Stimulated activated CD4-positive, alpha-beta T cell treated with anti-CD3 and anti-CD28 coated beads, Interleukin-12 subunit alpha, Interleukin-12 subunit beta, amount 100 ng/mL, for 24 hours (primary cell): ENCODE data around the gene TMEM150B.

Experiments
- DNase-seq, 2 experiments: peaks; one replicate each; pipeline ENCODE4 v3.0.0-alpha.2; 2020; ENCODE audit warnings: low read depth in 2 of 2

TMEM150B gene

DNA sequence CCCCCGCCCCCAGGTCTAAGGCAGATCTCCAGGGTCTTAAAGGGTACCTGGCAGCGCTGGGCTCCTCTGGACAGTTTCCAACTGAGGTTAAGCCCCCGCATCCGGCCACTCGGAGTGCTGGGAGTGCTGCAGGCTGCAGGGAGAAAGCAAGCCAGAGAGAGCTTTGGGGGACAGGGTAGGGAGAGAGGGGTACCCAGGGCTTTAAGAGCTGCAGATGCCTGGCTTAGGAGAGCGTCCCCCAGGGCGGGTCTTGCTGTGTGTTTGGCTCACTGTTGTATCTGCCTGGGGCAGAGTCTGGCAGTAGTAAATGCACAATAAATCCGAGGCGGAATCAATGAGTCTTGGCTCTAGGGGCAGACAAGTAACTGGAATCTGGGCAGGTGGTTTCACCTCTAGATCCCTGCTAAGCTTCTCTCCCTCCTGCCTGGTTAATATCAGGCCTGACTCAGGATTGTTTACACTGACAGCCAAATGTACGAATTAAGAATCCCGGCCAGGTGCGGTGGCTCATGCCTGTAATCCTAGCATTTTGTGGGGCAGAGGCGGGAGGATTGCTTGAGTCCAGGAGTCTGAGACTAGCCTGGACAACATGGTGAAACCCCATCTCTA is 30.2 kb upstream of the TMEM150B start:
- no peak for DNase-seq

DNA sequence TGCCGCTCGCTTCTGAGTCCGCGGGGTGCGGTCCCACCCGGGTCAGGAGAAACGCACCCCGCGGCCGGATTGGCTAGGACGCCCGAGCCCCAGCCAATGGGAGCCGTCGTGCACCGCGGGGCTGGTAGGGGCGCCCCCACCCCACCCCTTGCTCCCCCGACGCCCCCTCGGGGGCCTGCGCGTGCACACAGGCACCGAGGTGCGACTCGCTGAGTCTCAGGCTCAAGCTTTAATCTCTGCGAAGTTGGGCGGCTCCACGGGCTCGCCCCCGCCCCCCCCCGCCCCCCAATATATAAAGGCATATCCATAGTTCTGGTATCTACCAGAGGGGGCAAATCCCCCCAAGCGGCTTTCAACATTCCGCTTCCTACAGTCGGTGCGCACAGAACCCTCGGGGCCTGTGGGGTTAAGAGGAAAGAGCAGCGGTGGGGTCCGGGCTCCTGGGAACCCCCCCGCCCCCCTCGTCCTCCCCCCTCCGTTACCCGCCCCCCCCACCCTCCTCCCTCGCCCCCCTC is 29.6 kb upstream of the TMEM150B start, which contains the start of gene COX6B2:
Gene COX6B2, minus strand, starts transcription at position 22 of the 515 bp plus-strand sequence. CDS start 198 bp downstream, outside the sequence.
- DNase-seq, result no peak

DNA sequence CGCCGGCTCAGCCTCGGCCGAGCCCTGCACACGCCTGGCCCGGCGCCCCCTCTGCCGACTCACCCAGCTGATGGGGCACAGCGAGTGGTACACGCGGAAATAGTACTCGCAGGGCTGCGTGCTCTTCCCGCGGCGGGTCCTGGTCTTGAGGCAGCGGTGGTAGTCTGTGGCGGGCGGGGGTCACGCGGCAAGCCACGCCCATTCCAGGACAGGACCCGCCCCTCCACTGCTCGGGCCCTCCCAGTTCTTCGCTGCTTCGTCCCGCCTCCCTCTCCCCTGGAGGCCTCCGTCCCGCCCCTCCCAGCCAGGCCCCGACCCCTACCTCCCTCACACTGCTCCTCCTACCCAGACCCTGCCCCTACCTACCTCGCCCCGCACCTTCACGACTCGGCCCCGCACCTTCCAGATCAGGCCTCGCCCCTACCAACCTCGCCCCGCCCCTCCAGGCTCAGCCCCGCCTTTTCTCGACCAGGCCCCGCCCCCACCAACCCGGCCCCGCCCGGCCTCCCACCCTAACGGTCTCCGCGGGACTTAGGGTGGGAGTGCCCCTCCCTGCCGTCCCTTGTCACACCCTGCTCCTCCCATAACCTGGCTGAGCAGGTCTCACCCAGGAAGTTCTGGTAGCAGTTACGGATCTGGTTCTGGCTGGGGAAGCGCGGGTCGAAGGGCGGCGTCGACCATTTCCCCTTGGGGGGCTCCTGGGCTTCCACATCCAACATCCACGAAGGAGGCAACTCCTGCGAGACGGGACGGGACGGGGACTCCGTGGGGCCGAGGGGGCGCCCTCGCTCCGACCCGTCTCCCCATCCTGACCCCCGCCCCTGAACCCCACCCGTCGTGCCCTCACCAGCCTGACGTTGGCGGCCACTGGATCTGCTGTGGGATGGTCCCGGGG is 28.9 kb upstream of the TMEM150B start:
- peak; percentile 23 to 40 for DNase-seq

DNA sequence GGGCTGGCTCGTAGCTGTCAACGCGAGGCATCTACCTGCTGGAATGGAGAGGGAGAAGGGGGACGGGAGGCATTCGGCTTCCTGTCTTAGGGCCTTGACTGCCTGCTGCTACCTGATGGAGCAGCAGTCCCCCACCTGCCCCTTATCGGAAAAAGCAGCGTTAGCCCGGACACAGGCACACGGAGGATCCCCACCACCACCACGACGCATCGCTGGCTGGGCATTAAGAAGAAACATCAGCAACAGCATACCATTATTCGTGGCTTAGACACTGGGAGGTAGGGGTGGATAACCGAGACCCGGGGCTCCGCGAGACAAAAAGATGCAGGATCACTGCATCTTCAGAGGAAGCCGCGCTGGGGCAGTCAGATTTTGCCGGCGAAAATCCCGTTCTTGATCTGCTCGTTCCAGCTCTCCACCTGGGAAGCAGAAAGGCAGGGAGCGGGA is 28.2 kb upstream of the TMEM150B start:
- no peak for DNase-seq

DNA sequence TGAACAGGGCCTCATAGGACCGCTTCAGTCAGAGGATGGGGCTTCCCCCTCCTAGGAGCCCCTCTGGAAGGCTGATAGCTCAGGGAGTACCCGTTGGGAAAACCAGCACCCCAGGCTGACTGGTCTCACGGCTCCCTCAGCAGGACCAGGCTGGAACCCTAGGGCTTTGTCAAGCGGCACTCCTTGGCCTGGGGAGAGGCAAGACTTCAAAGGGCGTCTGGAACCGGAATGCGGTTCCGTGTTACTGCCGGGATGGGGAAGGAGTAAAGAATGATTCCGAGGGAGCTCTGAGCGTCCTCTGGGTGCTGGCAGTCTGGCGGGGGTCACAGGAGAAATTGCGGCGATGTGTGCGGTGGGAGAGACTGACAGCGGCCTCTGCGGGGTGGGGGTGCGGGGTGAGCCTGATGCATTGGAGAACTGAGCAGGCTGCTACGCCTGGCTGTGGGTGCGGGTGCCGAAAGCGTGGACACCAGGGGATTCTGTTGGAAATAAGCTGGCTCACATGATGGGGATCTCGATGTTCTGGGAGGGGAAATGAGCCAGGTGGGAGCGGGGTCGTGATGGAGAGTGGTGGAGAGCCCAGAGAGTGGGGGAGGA is 27.5 kb upstream of the TMEM150B start:
- no peak for DNase-seq

DNA sequence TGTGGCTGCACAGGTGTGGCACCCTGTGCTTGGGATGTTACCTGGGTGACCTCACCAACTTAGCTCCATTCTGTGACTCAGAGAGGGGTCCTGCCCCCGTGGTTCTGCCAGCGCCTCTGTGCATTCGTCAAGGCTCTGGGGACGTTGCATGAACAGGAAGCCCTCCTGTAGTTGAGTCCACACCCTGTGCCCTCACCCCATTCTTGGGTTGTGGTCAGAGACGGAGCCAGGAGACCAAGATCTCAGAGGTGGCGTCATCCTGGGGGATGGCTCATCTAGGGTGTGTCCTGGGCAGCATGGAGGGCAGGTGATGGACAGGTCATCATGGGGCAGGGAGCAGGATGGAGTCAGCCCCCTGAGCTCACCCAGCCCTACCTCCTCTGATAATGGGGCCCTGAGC is 26.9 kb upstream of the TMEM150B start:
- DNase-seq, result no peak

DNA sequence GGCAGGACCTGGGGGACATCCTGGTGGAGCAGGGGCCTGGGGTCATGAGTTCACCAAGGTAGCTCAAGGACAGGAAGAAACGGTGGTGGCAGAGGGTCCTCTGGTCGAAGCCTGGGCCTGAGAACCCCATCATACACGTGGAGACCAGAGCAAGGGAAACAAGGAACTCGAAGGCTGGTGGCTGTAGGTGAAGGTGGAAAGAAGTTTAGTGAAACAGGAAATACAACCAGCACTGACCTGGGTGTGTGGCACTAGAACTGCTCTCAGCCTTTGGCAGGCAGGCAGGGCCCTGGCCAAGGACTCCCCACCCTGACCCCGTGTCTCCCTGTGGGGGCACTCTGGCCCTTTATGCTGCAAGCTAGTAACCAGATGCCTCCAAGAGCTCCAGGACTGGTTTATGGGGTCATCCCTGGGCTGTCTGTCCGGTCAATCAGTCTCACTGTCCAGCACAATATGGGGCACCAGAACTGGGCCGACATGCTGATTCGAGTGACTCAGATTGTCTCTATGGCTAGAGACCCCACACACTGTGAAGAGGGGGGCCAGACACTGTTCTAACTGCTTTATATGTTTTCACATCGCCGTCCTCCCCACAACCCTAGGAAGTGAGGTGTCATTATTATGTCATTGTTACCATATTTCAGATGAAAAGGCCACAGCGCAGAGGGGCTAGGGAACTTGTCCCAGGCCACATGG is 25.6 kb upstream of the TMEM150B start:
- no peak for DNase-seq

DNA sequence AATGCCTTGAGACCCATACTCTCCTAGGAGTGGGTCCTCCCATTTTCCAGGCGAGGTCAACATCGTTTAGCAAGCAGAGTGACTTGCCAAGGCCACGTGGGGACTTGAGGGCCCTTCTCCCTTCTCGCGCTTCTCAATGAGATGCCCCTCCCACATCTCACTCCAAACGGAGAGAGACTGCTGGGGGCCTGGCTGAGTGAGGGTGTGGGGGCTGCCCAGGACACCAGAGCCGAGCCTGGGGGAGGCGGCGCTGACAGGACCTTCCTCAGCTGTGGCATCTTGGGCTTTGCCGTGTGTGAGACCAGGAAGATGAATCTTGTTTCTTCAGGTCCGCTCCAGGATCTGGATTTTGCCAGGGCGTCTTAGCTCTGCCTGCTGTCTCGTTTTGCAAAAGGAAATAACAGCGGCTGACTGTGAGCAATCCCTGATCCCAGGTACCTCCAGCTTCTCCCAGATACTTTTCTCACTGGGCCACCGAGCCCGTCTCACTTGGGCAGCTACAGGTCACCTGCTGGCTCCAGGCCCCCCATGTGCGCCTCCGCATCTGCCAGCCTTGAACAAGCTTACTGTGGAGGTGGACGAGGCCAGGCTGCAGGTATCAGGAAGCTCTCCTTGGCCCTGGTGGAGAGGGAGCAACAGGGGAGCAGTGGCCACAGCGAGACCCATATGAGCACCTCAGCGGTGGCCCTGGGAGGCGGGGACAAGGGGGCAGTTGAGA is 23.3 kb upstream of the TMEM150B start:
- DNase-seq, result no peak

DNA sequence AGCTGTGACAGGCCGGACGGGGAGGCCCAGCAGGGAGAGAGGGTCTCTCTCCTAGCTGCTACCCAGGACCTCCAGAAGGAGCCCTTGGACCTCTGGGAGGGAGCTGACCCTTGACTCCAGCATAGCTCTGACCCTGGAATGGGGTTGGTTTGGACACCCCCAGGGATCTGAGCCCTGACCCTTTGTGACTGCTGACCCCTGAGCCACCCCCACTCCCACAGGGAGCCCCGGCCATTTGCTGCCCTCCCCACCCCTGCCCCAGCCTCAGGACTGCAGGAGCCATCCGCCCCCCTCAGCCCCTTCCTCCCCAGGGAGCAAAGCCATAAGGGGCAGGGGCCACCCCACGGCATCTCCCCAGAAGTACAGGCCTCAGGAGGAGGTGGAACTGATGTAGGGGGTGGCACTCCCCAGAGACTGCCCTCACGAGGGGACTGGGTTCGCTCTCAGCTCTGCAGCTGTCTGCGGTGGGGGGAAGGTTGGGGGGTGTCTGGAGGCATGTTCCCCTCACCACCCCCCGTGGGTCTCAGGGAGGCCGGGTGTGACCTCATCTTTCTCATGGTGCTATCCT is 22.4 kb upstream of the TMEM150B start:
- DNase-seq, result no peak

DNA sequence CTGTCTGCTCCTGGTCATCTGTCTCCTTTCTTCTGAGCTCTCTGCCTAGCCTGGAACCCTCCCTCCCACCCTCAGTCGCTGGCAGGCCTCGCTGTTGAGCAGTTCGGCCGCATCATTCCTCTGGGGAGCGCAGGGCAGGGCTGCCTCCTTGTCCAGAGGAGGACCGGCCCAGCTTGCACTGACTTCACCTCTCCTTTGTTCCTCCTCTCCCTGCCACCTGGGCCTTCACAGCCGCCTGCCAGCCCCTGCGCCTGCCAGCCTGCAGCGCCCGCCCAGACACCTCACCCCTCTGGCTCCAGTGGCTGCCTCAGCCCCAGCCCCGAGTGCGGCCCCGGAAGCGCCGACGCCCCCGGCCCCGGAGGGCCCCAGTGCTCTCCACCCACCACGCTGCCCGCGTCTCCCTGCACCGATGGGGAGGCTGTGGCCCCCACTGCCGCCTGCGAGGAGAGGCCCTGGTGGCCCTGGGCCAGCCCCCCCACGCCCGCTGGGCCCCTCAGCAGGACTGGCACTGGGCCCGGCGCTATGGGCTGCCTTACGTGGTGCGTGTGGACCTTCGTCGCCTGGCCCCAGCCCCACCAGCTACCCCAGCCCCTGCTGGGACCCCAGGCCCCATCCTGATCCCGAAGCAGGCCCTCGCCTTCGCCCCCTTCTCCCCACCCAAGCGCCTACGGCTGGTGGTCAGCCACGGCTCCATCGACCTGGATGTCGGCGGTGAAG is 21.7 kb upstream of the TMEM150B start:
- DNase-seq, result no peak

DNA sequence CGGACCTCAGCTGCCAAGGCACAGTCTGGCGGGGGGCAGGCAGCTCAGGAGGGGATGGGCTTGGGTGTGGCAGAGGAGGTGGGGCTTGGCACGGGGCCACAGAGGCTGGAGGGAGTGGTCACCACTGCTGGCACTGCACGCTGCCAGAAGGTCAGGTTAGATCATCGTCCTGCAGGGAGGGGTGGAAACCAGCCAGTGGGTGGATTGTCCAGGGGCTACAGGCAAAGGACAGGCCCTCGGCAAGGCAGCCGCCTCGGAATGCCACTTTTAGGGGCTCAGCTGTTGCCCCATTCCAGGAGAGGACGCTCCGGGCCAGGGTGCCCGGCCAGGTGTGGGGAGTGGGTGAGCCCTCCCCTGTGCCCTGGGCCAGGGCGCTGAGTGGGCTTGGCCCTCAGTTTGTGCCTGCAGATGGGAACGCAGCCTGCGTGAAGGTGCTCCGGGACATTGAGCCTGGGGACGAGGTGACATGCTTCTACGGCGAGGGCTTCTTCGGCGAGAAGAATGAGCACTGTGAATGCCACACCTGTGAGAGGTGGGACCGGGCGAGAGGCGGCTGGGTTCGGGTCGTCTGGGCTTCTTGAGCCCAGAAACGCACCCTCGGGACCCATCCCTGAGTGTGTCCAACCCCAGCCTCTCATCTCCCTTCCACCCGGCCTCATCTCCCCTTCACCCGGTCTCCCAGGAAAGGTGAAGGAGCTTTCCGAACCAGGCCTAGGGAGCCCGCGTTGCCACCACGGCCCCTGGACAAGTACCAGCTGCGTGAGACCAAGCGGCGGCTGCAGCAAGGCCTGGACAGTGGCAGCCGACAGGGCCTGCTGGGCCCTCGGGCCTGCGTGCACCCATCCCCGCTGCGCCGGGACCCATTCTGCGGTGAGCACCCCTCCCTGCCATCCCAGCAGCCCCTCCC is 20.9 kb upstream of the TMEM150B start:
- DNase-seq, result no peak

DNA sequence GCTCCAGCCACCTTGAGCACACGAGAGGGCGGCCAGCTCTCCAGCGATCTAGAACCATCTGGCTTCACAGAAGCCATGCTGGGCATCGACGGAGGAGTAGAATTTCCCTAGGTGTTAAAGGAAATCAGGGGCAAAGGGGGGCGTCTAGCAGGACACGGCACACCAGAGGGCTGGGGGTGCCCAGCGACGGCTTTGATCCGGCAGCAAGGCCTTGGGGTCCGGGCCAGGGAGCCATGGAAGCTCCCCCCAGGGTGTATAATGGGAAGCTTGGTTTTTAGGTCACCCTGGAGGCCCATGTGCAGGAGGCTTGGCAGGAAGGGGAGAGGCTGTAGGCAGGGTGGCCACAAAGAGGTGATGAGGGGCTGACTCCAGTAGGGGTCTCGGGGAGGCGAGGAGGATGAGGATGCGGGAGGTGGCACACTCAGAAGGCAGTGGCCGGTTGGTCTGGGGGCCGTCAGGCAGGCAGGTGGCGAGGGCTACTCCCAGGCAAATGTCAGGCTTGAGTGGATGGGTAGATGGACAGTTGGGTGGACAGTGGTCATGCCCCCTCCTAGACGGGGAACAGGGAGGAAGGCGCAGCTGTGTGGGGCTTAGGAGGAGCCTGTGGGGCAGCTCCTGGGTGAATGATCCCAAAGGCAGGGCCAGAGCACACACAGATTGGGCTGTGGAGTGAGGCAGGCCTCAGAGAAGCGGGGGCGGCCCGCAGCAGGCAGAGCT is 20.1 kb upstream of the TMEM150B start:
- DNase-seq, result no peak

DNA sequence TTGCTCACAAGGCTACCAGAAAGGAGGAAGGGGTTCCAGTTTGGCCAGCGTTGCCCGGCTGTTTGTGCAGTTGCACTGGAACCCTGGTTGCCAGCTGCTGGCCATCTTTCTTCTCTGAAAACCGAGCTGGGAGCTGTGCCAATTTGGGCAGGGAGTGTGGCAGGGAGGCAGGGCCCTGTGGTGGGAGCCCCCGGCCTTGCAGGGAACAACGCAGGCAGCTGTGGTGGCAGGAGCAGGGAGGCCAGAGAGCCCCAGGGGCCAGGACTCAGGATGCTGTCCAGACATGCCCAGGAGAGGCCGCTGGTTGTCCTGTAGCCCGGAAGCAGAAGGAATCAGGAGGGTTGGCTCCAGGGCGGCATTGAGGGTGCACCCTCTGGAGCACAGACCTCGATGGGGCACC is 19.3 kb upstream of the TMEM150B start:
- no peak for DNase-seq

DNA sequence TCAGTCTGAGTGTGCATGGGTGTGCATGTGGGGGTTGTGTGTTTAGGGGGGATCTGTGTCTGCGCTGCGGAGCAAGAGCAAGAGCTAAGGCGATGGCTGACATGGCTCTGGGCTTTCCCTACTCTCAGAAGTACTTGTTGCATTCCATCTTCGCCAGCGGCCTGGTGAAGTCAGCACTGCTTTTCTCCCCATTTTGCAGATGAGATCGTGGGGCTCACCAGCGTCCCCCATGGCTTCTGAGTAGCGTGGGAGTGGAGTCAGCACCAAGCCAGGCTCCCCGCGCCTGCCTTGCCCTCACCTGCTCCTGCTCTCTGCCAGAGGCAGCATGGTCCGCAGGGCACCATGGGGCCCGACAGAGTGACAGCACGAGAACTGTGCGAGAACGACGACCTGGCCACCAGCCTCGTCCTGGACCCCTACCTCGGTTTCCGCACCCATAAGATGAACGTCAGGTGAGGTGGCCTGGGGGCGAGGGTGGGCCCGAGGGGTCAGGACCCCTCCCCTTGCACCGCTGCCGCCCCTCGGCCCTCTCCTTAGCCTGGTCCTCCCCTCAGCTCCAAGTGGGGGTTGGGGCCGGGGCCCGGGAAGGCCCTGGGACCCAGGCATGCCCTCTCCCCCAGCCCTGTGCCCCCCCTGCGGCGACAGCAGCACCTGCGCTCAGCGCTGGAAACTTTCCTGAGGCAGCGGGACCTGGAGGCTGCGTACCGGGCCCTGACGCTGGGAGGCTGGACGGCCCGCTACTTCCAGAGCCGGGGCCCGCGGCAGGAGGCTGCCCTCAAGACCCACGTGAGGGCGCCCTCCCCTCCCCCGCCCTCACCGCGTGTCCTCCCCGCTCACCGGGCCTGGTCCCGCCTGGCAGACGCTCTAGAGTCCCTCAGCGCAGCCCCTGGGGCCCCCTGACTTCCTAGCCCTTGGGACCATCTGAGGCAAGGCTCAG is 16.7 kb upstream of the TMEM150B start:
- DNase-seq, result no peak

DNA sequence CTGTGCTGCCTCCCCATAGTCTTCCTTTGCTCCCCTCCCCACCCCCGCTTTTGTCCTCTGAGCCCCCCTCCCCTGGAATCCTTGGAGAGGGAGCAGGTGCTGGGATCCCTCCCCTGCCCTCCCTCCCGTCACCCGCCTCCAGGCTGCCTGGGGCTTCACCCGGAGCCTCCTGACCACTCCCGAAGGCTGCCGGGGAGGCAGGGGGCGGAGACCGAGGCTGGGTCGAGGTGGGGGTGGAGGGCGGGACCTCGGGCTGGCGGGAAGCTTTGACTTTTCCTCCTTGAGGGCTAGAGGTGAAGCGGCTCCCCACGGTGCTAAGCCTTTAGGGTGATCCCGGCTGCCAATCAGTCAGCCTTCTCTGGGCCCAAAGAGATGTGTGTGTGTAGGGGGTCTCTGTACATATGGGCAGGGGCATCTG is 16.0 kb upstream of the TMEM150B start:
- DNase-seq, result peak; percentile 35 to 70

DNA sequence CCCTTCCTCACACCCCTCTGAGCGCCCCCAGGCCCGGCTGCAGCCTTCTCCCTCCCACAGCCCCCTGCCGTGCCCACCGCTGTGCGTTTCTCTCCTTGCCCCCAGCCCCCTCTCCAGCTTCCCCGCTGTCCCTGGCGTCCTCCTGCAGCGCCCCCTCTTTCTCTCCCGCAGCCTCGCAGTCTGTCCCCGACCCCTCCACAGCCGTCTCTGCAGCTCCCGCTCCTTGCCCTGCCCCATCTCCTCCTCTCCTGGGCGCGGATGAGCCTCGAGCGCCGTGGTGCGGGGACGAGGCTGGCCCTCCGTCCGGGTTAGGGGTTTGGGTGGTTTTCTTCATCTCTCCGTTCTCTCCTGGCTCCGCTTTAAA is 15.6 kb upstream of the TMEM150B start:
- no peak for DNase-seq
